HL-60 (cell line): ENCODE results near the gene EML3.

Source experiments
- DNase-seq, 2 experiments: peaks; one replicate each; pipeline ENCODE4 v3.0.0-alpha.2; 2010 to 2020; ENCODE audit warnings: low read depth in 1 of 2, low spot score in 1 of 2
- H3K27ac ChIP-seq: fragments of 250-450 bp; sonication (Bioruptor Pico); replicated peaks from 2 replicates; pipeline ENCODE4 v1.5.1; 2020; ENCODE audit warnings: mild to moderate bottlenecking, moderate library complexity
- H3K27me3 ChIP-seq: fragments of 250-450 bp; sonication (Bioruptor Pico); 2 replicates; pipeline ENCODE4 v1.5.1; 2021; ENCODE audit warnings: mild to moderate bottlenecking, moderate library complexity; ENCODE audit not compliant: insufficient read depth, poor library complexity, severe bottlenecking
- H3K4me3 ChIP-seq: replicated peaks from 2 replicates; pipeline ENCODE4 v1.5.1; 2011; ENCODE audit warnings: mild to moderate bottlenecking, control low read depth, low read length; ENCODE audit not compliant: insufficient read depth
- CTCF ChIP-seq: IDR thresholded peaks from one replicate; pipeline ENCODE4 v1.5.1; 2011; ENCODE audit warnings: low read length, control low read depth, inconsistent platforms; ENCODE audit not compliant: insufficient read depth
- GABPA ChIP-seq: IDR thresholded peaks from 2 replicates; pipeline ENCODE4 v1.6.1; 2012; ENCODE audit warnings: low read depth
- POLR2AphosphoS5 ChIP-seq: IDR thresholded peaks from 2 replicates; pipeline ENCODE4 v1.6.1; 2012; ENCODE audit warnings: low read depth
- REST ChIP-seq: IDR thresholded peaks from 2 replicates; pipeline ENCODE4 v1.6.1; 2012; ENCODE audit warnings: low read depth; ENCODE audit not compliant: insufficient replicate concordance
- SPI1 ChIP-seq: IDR thresholded peaks from 2 replicates; pipeline ENCODE4 v1.6.1; 2012; ENCODE audit warnings: low read depth, mild to moderate bottlenecking, borderline replicate concordance
- long read RNA-seq: library from polyadenylated mRNA; unstranded; transcript quantifications from one replicate; pipeline ENCODE4 v2.0.0, GENCODE V29; 2020

Gene EML3
- long read RNA-seq, transcript EML3-201 (22 exons, 3,017 nt) = minor isoform, 30 of 142 reads
- long read RNA-seq, transcript EML3-202 (22 exons, 3,256 nt) = major isoform, 67 of 142 reads
- long read RNA-seq, partial matches to known transcripts = 22 of 142 reads
- long read RNA-seq, other reads (novel, unspliced or antisense) = 23 of 142 reads

- peak; percentile 67 for TF ChIP-seq CTCF
- TF ChIP-seq SPI1 = peak; percentile 12; the same call in 1 of the 2 replicates
- TF ChIP-seq GABPA = no peak
- no peak for TF ChIP-seq POLR2AphosphoS5
- no peak for TF ChIP-seq REST
- DNase-seq = peak; percentile 76 to 83
- Histone ChIP-seq H3K27me3 (no peaks in the 10 kb centered on the region), H3K4me3 (peak within 1 kb of the TSS; percentile 78), H3K27ac (peak within 1 kb of the TSS; percentile 76)
These were observed at the start of gene EML3, which contains the start of gene ROM1 for GRCh38 chr11:62612366-62613290. TSS of gene EML3 (minus strand) at chr11:62612775. CDS start at chr11:62612457, 318 bp downstream. TSS of gene ROM1 (plus strand) at chr11:62613257. CDS start at chr11:62613282, 25 bp downstream.

GRCh38 chr11:62656796-62657429 is 44.3 kb upstream of the EML3 start:
- no peak for DNase-seq
- TF ChIP-seq CTCF (no peak), GABPA (no peak), POLR2AphosphoS5 (no peak), REST (no peak), SPI1 (no peak)
- H3K27me3 ChIP-seq = no peaks in the 10 kb centered on the region
- peak overlapping the region; percentile 14; the same call in 1 of the 2 replicates for H3K27ac ChIP-seq
- no peak overlapping the region for H3K4me3 ChIP-seq

- DNase-seq = no peak
- Histone ChIP-seq H3K4me3 (no peak overlapping the region), H3K27ac (no peak overlapping the region), H3K27me3 (no peaks in the 10 kb centered on the region)
- no peak for TF ChIP-seq POLR2AphosphoS5
- TF ChIP-seq REST = no peak
- TF ChIP-seq SPI1 = no peak
- TF ChIP-seq GABPA = no peak
- TF ChIP-seq CTCF = no peak
These were observed 41.7 kb upstream of the EML3 start for GRCh38 chr11:62654297-62654696.
